ENCODE data around the gene KBTBD6.

- no peak for TF ChIP-seq CTCF (IDR thresholded peaks at IDR 0.05 in 8 of 11, conservative IDR thresholded peaks at IDR 0.05 in 3 of 11)
- no peak for TF ChIP-seq POLR2A (IDR thresholded peaks at IDR 0.05)
Observed at GRCh38 chr13:41107584-41108014, 25.0 kb downstream of the KBTBD6 start.

Measured in spleen (tissue), 7 donors.